HG03460 (cell line): ENCODE measurements around the gene CAMK2B.
"Not testable (repeated sequence)": the region's sequence is repeated elsewhere in the genome, so short reads cannot be mapped to it uniquely, and the experiment has no call there.

Source experiments
- ATAC-seq: cut with Tn5 transposase; IDR thresholded peaks from one replicate; pipeline ENCODE4 v1.9.1; 2021; ENCODE audit not compliant: unreplicated experiment

CAMK2B gene

DNA sequence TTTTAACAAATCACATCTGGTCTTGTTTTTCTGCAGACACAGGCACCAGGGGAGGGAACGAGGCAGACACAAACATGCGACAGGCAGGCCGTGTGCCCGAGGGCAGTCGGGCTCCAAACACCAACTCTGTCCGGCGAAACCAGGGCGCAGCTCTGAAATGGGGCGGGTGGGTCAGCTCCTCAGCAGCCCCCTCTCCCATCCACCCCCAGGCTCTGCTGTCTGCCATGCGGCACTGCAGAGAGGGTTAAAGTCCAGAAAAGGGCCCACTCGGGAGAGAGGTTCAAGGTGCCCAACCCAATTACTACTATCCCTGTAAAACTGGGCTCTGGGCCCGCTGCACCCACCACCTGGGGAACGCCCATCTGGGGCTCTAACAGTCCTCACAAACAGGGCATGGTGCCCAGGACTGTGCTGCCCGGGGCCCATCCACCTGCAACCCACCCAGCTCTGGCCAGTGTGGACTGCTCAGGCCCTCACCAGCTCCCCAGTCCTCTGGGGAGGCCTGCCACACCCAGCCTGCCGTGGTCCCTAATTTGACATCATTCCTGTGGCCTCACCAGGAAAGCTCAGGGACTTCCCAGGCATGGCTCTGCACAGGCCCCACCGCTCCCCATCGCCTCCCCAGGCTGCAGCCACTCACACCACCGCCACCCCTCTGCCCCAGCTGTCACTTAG is 105.9 kb downstream of the CAMK2B start:
- ATAC-seq: no peak

GRCh38 chr7:44218418-44219201 is 106.8 kb downstream of the CAMK2B start:
- ATAC-seq: no peak

- no peak for ATAC-seq
Measured at GRCh38 chr7:44217852-44218402, 107.5 kb downstream of the CAMK2B start.

DNA sequence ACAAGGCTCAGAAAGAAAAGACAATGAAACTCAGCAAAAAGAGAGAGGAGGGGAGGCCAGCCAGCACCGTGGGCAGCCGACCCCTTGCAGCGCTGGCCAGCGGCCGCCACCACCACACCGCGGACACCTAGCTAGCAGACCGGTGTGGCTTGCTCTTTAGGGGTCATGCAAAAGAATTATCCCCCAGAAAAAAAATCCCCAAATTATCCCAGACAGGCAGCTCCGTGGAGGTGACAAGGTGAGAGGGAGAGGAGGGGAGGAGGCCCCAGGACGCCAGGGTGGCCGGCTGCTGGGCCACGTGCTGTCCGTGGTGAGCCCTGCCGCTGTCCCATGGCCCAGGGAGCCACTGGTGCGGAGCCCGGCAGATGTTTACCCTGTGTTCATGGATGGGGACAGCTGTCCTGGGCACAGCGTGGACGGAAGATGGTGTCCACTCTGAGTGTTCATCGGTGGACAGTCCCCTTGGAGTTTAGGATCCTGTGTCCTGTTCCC is 108.1 kb downstream of the CAMK2B start:
- ATAC-seq: no peak

GRCh38 chr7:44216521-44217222 is 108.7 kb downstream of the CAMK2B start:
- no peak for ATAC-seq

GRCh38 chr7:44216019-44216418 is 109.4 kb downstream of the CAMK2B start:
- no peak for ATAC-seq

DNA sequence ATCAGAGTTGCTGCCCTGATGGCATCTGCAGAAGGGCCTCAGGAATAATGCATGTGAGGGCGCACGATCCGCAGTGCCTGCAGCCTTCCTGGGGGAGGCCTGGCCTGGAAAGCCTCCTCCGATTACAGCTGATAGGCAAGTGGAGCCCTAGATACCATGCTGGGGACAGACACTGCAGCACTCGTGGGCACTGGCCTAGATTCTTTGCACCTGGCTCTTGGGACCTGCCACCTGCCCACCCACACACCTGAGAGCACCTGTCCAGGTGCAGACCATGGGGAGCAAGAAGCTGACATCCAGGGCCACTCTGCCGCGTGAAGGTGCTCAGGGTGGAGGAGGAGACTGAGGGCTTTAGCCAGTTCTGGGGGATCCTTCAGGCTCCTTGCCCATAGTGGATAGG is 109.9 kb downstream of the CAMK2B start:
- ATAC-seq: no peak

GRCh38 chr7:44213877-44214388 is 111.5 kb downstream of the CAMK2B start:
- no peak for ATAC-seq

DNA sequence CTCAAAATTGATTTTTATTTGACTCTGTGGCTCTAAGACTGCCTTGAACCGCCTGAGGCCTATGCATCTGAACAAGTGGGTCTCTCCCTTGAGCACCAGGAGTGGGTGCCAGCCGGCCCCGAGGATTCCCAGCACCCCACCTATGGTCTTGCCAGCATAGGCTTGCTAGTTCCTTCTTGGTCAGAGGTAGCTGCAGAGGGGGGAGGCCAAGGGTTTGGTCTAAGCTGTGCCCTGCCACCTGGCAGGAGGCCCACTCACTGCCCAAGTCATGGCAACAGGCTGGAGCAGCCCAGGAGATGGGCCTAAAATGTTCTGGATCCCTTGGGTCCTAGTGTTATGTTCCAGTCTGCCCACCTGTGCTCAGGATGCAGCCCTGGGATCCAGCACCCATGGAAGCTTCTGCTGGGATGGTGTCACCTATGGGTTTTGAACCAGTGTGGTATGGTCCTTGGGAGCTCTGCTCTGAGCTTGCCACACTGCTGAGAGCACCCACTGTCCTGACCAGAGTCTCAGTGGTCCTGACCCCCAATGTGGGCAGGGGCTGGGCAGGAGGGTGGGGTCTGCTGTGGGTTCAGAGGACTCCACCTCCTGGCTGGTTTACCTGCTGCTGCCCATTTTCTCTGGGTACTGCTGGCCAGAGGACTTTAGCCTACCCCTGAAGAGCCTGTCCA is 112.1 kb downstream of the CAMK2B start:
- no peak for ATAC-seq

GRCh38 chr7:44212581-44213184 is 112.7 kb downstream of the CAMK2B start:
- no peak for ATAC-seq

DNA sequence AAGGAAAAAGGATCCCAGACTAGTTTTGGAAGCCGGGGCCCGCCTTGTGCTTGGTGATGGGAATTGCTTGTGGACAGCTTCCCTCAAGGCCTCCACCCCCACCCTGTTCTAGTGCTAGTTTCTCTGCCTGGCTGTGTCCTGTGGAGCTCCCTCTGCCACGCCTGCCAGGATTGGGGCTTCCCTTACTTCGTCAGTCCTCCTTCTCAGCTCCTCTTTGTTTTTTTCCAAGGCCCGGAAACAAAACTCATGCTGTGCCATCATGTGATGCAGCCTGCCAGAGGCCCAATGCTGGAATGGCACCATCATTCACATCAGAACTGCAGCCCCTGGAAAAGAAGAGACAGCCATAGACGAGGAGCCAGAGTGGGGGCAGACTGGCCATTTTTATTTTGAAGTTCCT is 113.4 kb downstream of the CAMK2B start:
- ATAC-seq: no peak

DNA sequence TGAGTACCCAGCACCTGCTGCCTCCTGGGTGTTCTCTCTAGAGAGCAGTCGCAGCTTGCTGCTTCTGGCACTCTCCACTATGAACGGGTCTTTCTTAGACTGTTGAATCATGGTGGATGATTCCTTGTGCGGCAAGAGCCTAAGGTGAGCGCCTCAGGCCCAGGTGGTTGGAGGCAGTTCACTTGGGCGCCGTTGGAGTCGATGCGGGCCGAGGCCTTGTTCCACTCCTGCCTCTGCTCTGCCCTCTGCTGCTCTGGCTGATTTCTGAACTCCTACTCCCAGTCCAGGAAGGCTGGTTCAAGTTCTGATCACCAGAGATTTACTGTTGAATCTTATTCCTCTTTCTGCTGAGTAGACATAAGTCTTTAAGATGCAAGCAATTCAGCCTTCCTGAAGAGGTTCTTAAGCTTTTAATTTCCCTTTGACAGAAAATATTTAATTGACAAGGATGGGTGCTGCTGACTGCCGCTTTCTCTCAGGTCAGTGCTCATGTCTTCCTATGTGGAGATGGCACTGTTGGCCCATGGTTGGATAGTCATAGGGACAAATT is 114.2 kb downstream of the CAMK2B start:
- no peak for ATAC-seq

DNA sequence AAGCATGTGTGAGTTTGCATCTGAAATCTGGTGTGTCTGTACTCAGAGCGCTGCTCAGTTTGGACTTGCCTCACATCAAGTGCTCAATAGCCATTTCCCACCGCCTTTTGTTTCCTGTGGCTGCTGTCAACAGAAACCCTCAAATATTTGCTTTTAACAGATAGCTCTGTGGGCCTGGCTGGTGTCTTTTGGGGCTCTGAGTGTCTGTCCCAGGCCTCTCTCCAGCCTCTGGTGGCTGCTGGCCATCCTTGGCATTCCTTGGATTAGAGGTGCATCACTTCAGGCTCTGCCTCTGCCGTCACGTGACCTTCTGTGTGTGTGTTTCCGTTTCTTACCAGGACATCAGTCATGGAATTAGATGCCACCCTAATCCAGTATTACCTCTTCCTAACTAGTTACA is 115.3 kb downstream of the CAMK2B start:
- ATAC-seq: no peak

DNA sequence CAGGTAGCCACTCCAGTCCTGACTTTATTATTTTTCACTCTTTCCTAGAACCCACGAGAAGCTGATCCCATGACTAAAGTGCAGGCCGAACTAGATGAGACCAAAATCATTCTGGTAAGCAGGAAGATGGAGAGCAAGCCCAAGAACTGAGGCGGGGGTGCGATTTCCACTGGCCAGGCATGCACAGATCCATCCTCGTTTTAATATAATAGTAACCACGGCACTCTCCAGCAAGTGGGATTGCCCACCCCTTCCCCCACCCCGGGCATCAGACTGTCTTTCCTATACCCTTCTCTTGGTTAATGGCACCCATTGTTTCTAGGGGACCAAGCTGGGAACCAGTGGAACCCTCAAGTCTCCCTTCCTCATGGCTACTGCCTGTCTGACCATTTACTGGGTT is 117.3 kb downstream of the CAMK2B start:
- ATAC-seq: no peak

GRCh38 chr7:44206008-44206407 is 119.4 kb downstream of the CAMK2B start:
- no peak for ATAC-seq

DNA sequence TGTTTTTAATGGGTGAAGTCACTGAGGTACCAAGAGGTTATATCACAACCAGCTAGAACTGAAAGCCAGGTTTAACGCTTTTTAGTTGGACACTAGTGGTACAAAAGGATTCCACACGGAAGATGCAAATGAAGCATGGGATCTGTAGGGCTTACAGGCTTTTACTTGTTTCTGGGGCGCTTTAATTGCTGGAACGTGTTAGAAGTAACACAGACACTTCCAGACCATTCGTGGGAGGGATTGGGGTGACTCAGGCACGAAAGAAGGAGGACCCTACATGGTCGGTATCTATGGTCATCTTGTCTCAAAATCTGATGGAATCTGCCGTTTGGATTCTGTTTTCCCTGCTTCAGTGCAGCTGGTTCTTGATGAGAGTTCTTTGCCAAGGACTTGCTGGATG is 123.6 kb downstream of the CAMK2B start:
- no peak for ATAC-seq

- peak; percentile 99 for ATAC-seq
Measured at GRCh38 chr7:44200699-44201461, 124.5 kb downstream of the CAMK2B start, which contains the start of gene YKT6. Gene YKT6 (plus strand): TSS chr7:44200978. CDS start chr7:44201136, 158 bp downstream.

GRCh38 chr7:44200163-44200562 is 125.2 kb downstream of the CAMK2B start:
- not testable (repeated sequence) for ATAC-seq

DNA sequence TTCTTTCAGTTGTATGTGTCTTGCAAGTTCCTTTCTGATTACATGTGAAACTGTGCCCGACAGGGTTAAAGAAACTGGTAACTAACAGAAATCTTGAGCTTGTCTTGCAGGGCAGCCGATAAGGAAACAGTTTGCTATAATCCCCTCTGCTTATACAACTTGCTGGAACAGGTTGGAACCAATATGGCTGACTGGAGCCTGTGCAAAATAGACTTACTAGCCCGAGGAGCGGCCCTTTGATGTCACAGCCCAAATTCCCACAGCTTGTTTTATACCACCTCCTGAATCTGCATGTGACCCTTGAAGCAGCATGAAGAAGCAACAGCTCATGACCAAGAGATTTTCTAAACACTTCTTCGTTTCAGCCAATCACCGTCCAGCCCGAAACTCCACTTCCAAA is 127.9 kb downstream of the CAMK2B start:
- ATAC-seq: no peak
